AG09309 (cell line): ENCODE results near the gene SDR39U1.

Source experiments
- DNase-seq: peaks from one replicate; pipeline ENCODE4 v3.0.0-alpha.2; 2010; ENCODE audit warnings: low read depth
- H3K4me3 ChIP-seq: 2 replicates; pipeline ENCODE4 v1.5.1; 2011; ENCODE audit warnings: mild to moderate bottlenecking, low read depth, low read length, moderate library complexity; ENCODE audit not compliant: control insufficient read depth
- CTCF ChIP-seq: IDR thresholded peaks from 2 replicates; pipeline ENCODE4 v1.5.1; 2011; ENCODE audit warnings: mild to moderate bottlenecking, low read depth, low read length, inconsistent platforms; ENCODE audit not compliant: insufficient read depth, control insufficient read depth; ENCODE audit errors: missing control alignments

SDR39U1 gene

GRCh38 chr14:24392325-24393091 lies 50.1 kb downstream of the SDR39U1 start:
- DNase-seq, result no peak
- no peak overlapping the region for H3K4me3 ChIP-seq
- TF ChIP-seq CTCF, result no peak

- DNase-seq, result no peak
- no peak for TF ChIP-seq CTCF
Observed at GRCh38 chr14:24390701-24391468, 51.7 kb downstream of the SDR39U1 start.

More at GRCh38 chr14:24390701-24391468, 51.7 kb downstream of the SDR39U1 start:
- no peak overlapping the region for H3K4me3 ChIP-seq
